NCI-H510A treated with DMSO at 0.1 percent for 48 hours (cell line): Measurements from ENCODE around the gene EYS.
"Not testable (repeated sequence)": the region's sequence is repeated elsewhere in the genome, so short reads cannot be mapped to it uniquely, and the experiment has no call there.

Experiments used
- DNase-seq: peaks from one replicate; lab custom pipeline; 2025; lab: John Stamatoyannopoulos, UW

Gene EYS

GRCh38 chr6:63819831-63820230 lies 1887.2 kb downstream of the EYS start:
- no peak for DNase-seq

GRCh38 chr6:63817492-63818050 lies 1889.5 kb downstream of the EYS start:
- no peak for DNase-seq

GRCh38 chr6:63816982-63817436 lies 1890.0 kb downstream of the EYS start:
- no peak for DNase-seq

- no peak for DNase-seq
These were observed 1890.5 kb downstream of the EYS start for GRCh38 chr6:63816401-63816981.

- no peak for DNase-seq
These were observed 1892.6 kb downstream of the EYS start for GRCh38 chr6:63814459-63814858.

GRCh38 chr6:63813566-63814120 lies 1893.4 kb downstream of the EYS start:
- no peak for DNase-seq

- DNase-seq, result no peak
These were observed 1898.5 kb downstream of the EYS start for GRCh38 chr6:63808576-63808975.

GRCh38 chr6:63807056-63807455 lies 1900.0 kb downstream of the EYS start:
- DNase-seq, result no peak

- DNase-seq, result no peak
These were observed 1900.5 kb downstream of the EYS start for GRCh38 chr6:63806573-63806913.

- peak; percentile 29 for DNase-seq
These were observed 1901.0 kb downstream of the EYS start for GRCh38 chr6:63805808-63806572.

- no peak for DNase-seq
These were observed 1901.7 kb downstream of the EYS start for GRCh38 chr6:63805345-63805744.

GRCh38 chr6:63804381-63804956 lies 1902.6 kb downstream of the EYS start:
- no peak for DNase-seq

GRCh38 chr6:63803371-63803770 lies 1903.7 kb downstream of the EYS start:
- DNase-seq, result no peak

GRCh38 chr6:63802606-63803206 lies 1904.3 kb downstream of the EYS start:
- DNase-seq, result peak; percentile 3

GRCh38 chr6:63800386-63800785 lies 1906.6 kb downstream of the EYS start:
- DNase-seq, result not testable (repeated sequence)

- no peak for DNase-seq
These were observed 1907.2 kb downstream of the EYS start for GRCh38 chr6:63799813-63800212.

GRCh38 chr6:63799313-63799712 lies 1907.7 kb downstream of the EYS start:
- DNase-seq, result no peak

GRCh38 chr6:63798378-63798777 lies 1908.6 kb downstream of the EYS start:
- DNase-seq, result no peak

- no peak for DNase-seq
These were observed 1909.3 kb downstream of the EYS start for GRCh38 chr6:63797721-63798120.

- no peak for DNase-seq
These were observed 1911.2 kb downstream of the EYS start for GRCh38 chr6:63795826-63796225.

- DNase-seq, result no peak
These were observed 1912.0 kb downstream of the EYS start for GRCh38 chr6:63795006-63795405.

- DNase-seq, result no peak
These were observed 1913.4 kb downstream of the EYS start for GRCh38 chr6:63793465-63794137.
